Pancreas (tissue), 10 donors: ENCODE results near the gene BMAL2. TPM values are rescaled to one million over a fixed set of nuclear protein-coding genes. Genes with fewer than 3 reads are reported as not detected.

Experiments
- ATAC-seq, 4 donors: fragments of 200-7000 bp; cut with Tn5 transposase; one replicate each; pipeline versions ENCODE4 v1.8.0 to v1.9.1; 2020; ENCODE audit warnings: mild to moderate bottlenecking in 4 of 4, moderate library complexity in 4 of 4
- DNase-seq, 6 donors: peaks; one replicate each; pipeline ENCODE4 v3.0.0-alpha.2; 2020
- FAIRE-seq: peaks from 2 replicates; lab custom pipeline; 2012; peaks lifted over from hg19 to GRCh38; lab: Jason Lieb, UNC
- H3K27ac ChIP-seq, 4 donors: fragments of 200-600 bp; sonication (generic); 1 replicate in 3 of 4; 2 replicates in 1 of 4; pipeline versions ENCODE4 v1.5.0 to v1.8.0; 2020
- H3K27me3 ChIP-seq, 4 donors: fragments of 200-600 bp; one replicate each; pipeline ENCODE4 v1.8.0; 2021
- H3K36me3 ChIP-seq, 3 donors: fragments of 200-600 bp; sonication (generic) in 1 of 3; one replicate each; pipeline versions ENCODE4 v1.5.0 to v1.8.0; 2020 to 2021
- H3K4me1 ChIP-seq, 3 donors: fragments of 200-600 bp; one replicate each; pipeline ENCODE4 v1.8.0; 2021
- H3K4me3 ChIP-seq, 4 donors: fragments of 200-600 bp; sonication (generic) in 2 of 4; one replicate each; pipeline versions ENCODE4 v1.5.0 to v1.8.0; 2020 to 2021
- H3K9me3 ChIP-seq, 4 donors: fragments of 200-600 bp; one replicate each; pipeline ENCODE4 v1.8.0; 2021
- CTCF ChIP-seq, 4 donors: fragments of 200-600 bp; sonication (generic) in 3 of 4; IDR thresholded peaks; one replicate each; pipeline versions ENCODE4 v1.5.0 to v1.8.0; 2021; ENCODE audit warnings: antibody characterized with exemption in 4 of 4
- WGBS, 2 donors: extraction: QIAGEN DNeasy Blood & Tissue Kit; methylation state at CpG; one replicate each; pipeline ENCODE4 v1.1.7; 2013; 5-methylcytosine and 5-hydroxymethylcytosine counted together
- intact Hi-C, 3 donors: fragments of 100-400 bp; cut with DNase I; formaldehyde crosslinking; loops; one replicate each; pipeline versions ENCODE4 v1.11.1 to v1.14.2; 2022
- polyA plus RNA-seq, 2 donors: library from polyadenylated mRNA; stranded (reverse); fragments of 200-250 nt; gene quantifications; one replicate each; pipeline ENCODE4 v1.2.3, GENCODE V29; 2013
- total RNA-seq, 6 donors: library from RNA; stranded (reverse); fragmentation: NEBNext Ultra II Directional in 4 of 6; extraction: Animal tissue kit (Norgen Biotek cat#: 25700) in 4 of 6; gene quantifications; one replicate each; pipeline versions ENCODE4 v1.2.1 to v1.2.4, GENCODE V29; 2021 to 2023
- donor health status: healthy with polysubstance abuse.
- donor health status: DM: no; HTN: no; CAD: no; lungs with moderate emphysema.
- donor health status: DM: no; HTN: no; CAD: no.
- donor health status: control.
- donor health status: control.
- donor health status: Bipolar disorder and iron deficiency.
- donor health status: DM: yes; HTN: yes; CAD: no.
- donor health status: DM: no; HTN: no; CAD: no.
- donor health status: DM: no; HTN: no; CAD: no.
- donor health status: DM: yes; HTN: yes; CAD: no.

Gene BMAL2
- total and polyA plus RNA-seq, 8 donors, result 0.61 to 9.5 (median 2.1) TPM

DNA sequence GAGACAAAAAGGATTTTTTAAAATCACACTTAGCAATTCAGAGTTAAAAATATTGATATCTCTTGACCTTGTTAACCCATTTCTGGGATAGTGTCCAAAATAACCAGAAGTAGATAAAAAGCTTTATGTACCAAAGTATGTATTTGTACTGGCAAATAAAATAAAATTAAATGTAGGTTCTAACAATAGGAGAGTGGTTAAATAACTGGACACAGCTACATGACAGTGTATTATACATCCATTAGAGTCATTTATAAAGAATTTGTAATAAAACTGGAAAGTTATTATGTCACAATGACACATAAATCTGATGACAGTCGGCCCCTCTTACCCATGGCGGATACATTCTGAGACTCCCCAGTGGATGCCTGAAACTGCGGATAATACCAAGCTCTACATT, 34.0 kb downstream of the BMAL2 start:
- peaks cover 0 to 16% (median 6%) of the 10 kb centered on the region in 3 donors for H3K4me1 ChIP-seq
- 36 to 38% methylated on average over 3 of the region's 3 CpGs for WGBS, 2 donors
- intact Hi-C loops, result no loop called here
- H3K4me3 ChIP-seq, result no peak overlapping the region
- ATAC-seq (peak in 3 of 4 donors; percentile 47 to 83 (median 73)), FAIRE-seq (peak; percentile 53), DNase-seq (no peak)
- no peak for TF ChIP-seq CTCF (IDR thresholded peaks at IDR 0.05)
- H3K36me3 ChIP-seq, result no peaks in the 10 kb centered on the region
- no peak overlapping the region for H3K27ac ChIP-seq
- no peaks in the 10 kb centered on the region for H3K9me3 ChIP-seq
- no peaks in the 10 kb centered on the region for H3K27me3 ChIP-seq

- 33 to 37% methylated on average over 6 of the region's 6 CpGs for WGBS, 2 donors
- intact Hi-C loops, result no loop called here
- no peak overlapping the region for H3K27ac ChIP-seq
Measured at GRCh38 chr12:27367078-27367477, 34.4 kb downstream of the BMAL2 start.

DNA sequence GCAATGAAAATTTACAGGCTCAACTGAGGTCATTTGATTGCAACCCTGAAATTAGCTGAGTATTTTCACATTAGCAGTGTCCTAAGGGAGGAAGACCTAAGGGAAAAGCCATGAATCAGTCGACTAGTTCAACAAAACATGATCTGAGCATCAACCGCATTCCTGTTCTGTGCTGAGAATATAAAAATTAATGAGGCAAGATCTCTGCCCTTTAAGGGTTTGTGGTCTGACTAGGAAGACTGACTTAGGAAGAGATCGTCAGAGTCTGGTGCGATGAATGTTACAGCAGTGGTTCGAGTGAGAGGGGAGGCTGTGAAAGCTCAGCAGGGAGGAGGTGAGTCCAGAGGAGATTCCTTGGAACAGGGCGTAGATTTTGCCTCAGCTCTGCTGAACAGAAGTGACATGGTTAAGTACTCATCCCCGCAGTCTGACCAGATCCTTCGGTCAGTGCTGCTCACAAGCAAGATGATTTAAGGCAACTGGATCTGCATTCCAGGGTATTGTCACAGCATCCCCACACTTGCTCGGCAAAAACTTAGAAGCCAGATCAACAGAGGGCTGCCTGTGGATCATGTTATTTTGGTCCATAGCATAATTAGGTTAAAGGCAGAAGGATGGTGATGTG, 49.6 kb downstream of the BMAL2 start:
- FAIRE-seq (no peak), ATAC-seq (peak in 2 of 4 donors; percentile 19 to 22), DNase-seq (no peak)
- no peaks in the 10 kb centered on the region for H3K4me1 ChIP-seq
- no peak for TF ChIP-seq CTCF (IDR thresholded peaks at IDR 0.05)
- no peak overlapping the region for H3K27ac ChIP-seq
- H3K9me3 ChIP-seq, result no peaks in the 10 kb centered on the region
- 78 to 87% methylated on average over 9 of the region's 9 CpGs for WGBS, 2 donors
- no peaks in the 10 kb centered on the region for H3K27me3 ChIP-seq
- no peak overlapping the region for H3K4me3 ChIP-seq
- intact Hi-C loops, result no loop called here
- no peaks in the 10 kb centered on the region for H3K36me3 ChIP-seq

More at GRCh38 chr12:27367078-27367477, 34.4 kb downstream of the BMAL2 start:
- H3K4me3 ChIP-seq, result no peak overlapping the region
- peak in 2 of 4 donors; percentile 35 to 63 for ATAC-seq
- H3K36me3 ChIP-seq, result no peaks in the 10 kb centered on the region
- H3K9me3 ChIP-seq, result no peaks in the 10 kb centered on the region
- no peak for TF ChIP-seq CTCF (IDR thresholded peaks at IDR 0.05)
- DNase-seq, result no peak
- peaks cover 0 to 16% (median 6%) of the 10 kb centered on the region in 3 donors for H3K4me1 ChIP-seq
- no peaks in the 10 kb centered on the region for H3K27me3 ChIP-seq
- no peak for FAIRE-seq

Other genes starting within 250 kb of the BMAL2 start
- gene STK38L, start 88.5 kb upstream of the BMAL2 start, total RNA-seq, result 10 to 100 TPM in 5 of 6 donors, 1 to 10 TPM in 1; 8.4 to 49.9 (median 12.4) TPM
- gene STK38L, start 88.5 kb upstream of the BMAL2 start, polyA plus RNA-seq, result 1 to 10 TPM; 6.3 to 9.7 TPM
- gene SMCO2, start 113.9 kb downstream of the BMAL2 start, total RNA-seq, result under 1 TPM in 3 of 6 donors, not detected in 3; 0.28 to 0.50 (median 0.35) TPM
- not detected for gene SMCO2, start 113.9 kb downstream of the BMAL2 start, polyA plus RNA-seq
- 10 to 100 TPM; 29.8 to 50.3 (median 34.7) TPM for gene PPFIBP1, start 191.4 kb downstream of the BMAL2 start, total RNA-seq
- 10 to 100 TPM; 12.1 to 12.5 TPM for gene PPFIBP1, start 191.4 kb downstream of the BMAL2 start, polyA plus RNA-seq